Measurements from ENCODE around the gene PAXX.

PAXX gene

DNA sequence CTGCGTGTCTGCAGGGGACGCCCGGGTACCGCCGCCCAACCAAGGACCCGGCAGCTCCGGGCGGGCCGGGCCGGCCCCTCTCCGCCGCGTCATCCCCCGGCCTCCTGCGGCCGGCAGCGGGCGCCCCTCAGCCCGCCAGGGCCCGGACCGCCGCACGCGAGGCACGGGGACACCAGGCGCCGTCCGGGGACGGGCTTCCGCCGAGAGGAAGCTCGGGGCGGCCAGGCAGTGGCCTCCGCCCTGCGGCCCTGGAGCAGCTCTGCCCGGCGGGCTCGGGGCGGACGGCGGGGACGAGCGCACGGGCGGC is 48.1 kb upstream of the PAXX start:
- no peak overlapping the region for H2AFZ ChIP-seq (ENCODE audit: low read depth, low read length, severe bottlenecking)
- H3K27ac ChIP-seq (ENCODE audit: low read depth, low read length), result peak overlapping the region; percentile 69
- no peaks in the 10 kb centered on the region for H3K27me3 ChIP-seq (ENCODE audit: low read length)

GRCh38 chr9:136944519-136945332 is 47.5 kb upstream of the PAXX start, which contains the start of the genes C8G and FBXW5:
C8G (plus strand) TSS chr9:136945243; CDS start chr9:136945321, 78 bp downstream.
FBXW5 (minus strand) TSS chr9:136944738; CDS start chr9:136944083, 655 bp downstream.
- Histone ChIP-seq H4K20me1 (ENCODE audit: low read depth, low read length) (no peaks in the 10 kb centered on the region), H3K36me3 (ENCODE audit: low read length) (no peaks in the 10 kb centered on the region), H3F3A (ENCODE audit: insufficient read depth) (no peaks in the 10 kb centered on the region), H3K4me3 (ENCODE audit: insufficient read depth, low read length, poor library complexity, severe bottlenecking) (peak within 1 kb of the TSS; percentile 88), H3K27ac (ENCODE audit: low read depth, low read length) (peak within 1 kb of the TSS; percentile 69), H3K27me3 (ENCODE audit: low read length) (no peaks in the 10 kb centered on the region), H2AFZ (ENCODE audit: low read depth, low read length, severe bottlenecking) (no peak within 1 kb of the TSS), H3K9me3 (ENCODE audit: insufficient read depth, low read length) (no peaks in the 10 kb centered on the region), H3K4me2 (ENCODE audit: low read depth, low read length, poor library complexity, severe bottlenecking) (peak within 1 kb of the TSS; percentile 57), H3K9me2 (replicated peaks; ENCODE audit: insufficient read depth, low read length) (no peaks in the 10 kb centered on the region), H3K9ac (ENCODE audit: low read length) (peak within 1 kb of the TSS; percentile 94), H3K79me2 (ENCODE audit: insufficient read depth, low read length) (peaks cover 8% of the 10 kb centered on the region)
- no peak for TF ChIP-seq EZH2phosphoT487 (conservative IDR thresholded peaks at IDR 0.05; ENCODE audit: low read length)
- TF ChIP-seq, protein P1, sequence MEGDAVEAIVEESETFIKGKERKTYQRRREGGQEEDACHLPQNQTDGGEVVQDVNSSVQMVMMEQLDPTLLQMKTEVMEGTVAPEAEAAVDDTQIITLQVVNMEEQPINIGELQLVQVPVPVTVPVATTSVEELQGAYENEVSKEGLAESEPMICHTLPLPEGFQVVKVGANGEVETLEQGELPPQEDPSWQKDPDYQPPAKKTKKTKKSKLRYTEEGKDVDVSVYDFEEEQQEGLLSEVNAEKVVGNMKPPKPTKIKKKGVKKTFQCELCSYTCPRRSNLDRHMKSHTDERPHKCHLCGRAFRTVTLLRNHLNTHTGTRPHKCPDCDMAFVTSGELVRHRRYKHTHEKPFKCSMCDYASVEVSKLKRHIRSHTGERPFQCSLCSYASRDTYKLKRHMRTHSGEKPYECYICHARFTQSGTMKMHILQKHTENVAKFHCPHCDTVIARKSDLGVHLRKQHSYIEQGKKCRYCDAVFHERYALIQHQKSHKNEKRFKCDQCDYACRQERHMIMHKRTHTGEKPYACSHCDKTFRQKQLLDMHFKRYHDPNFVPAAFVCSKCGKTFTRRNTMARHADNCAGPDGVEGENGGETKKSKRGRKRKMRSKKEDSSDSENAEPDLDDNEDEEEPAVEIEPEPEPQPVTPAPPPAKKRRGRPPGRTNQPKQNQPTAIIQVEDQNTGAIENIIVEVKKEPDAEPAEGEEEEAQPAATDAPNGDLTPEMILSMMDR (IDR thresholded peaks at IDR 0.05; ENCODE audit: insufficient read depth, low read length, poor library complexity, severe bottlenecking), result peak; percentile 90

More for the DNA sequence above, 48.1 kb upstream of the PAXX start:
- no peaks in the 10 kb centered on the region for H3K9me3 ChIP-seq (ENCODE audit: insufficient read depth, low read length)
- H3K4me2 ChIP-seq (ENCODE audit: low read depth, low read length, poor library complexity, severe bottlenecking), result peak overlapping the region; percentile 57
- peak overlapping the region; percentile 88 for H3K4me3 ChIP-seq (ENCODE audit: insufficient read depth, low read length, poor library complexity, severe bottlenecking)
- peak overlapping the region; percentile 94 for H3K9ac ChIP-seq (ENCODE audit: low read length)
- H4K20me1 ChIP-seq (ENCODE audit: low read depth, low read length), result no peaks in the 10 kb centered on the region
- H3K36me3 ChIP-seq (ENCODE audit: low read length), result no peaks in the 10 kb centered on the region
- peaks cover 8% of the 10 kb centered on the region for H3K79me2 ChIP-seq (ENCODE audit: insufficient read depth, low read length)
- TF ChIP-seq, protein P1 (IDR thresholded peaks at IDR 0.05; ENCODE audit: insufficient read depth, low read length, poor library complexity, severe bottlenecking), result no peak
- no peak for TF ChIP-seq EZH2phosphoT487 (conservative IDR thresholded peaks at IDR 0.05; ENCODE audit: low read length)
- no peaks in the 10 kb centered on the region for H3K9me2 ChIP-seq (replicated peaks; ENCODE audit: insufficient read depth, low read length)
- no peaks in the 10 kb centered on the region for H3F3A ChIP-seq (ENCODE audit: insufficient read depth)

- Histone ChIP-seq H3K4me2 (ENCODE audit: low read depth, low read length, poor library complexity, severe bottlenecking) (no peak overlapping the region), H3K4me3 (ENCODE audit: insufficient read depth, low read length, poor library complexity, severe bottlenecking) (no peak overlapping the region), H3F3A (ENCODE audit: insufficient read depth) (no peaks in the 10 kb centered on the region), H3K9me2 (replicated peaks; ENCODE audit: insufficient read depth, low read length) (no peaks in the 10 kb centered on the region), H4K20me1 (ENCODE audit: low read depth, low read length) (no peaks in the 10 kb centered on the region), H3K9me3 (ENCODE audit: insufficient read depth, low read length) (no peaks in the 10 kb centered on the region), H3K36me3 (ENCODE audit: low read length) (no peaks in the 10 kb centered on the region), H3K27me3 (ENCODE audit: low read length) (no peaks in the 10 kb centered on the region), H3K9ac (ENCODE audit: low read length) (no peak overlapping the region), H2AFZ (ENCODE audit: low read depth, low read length, severe bottlenecking) (no peak overlapping the region), H3K79me2 (ENCODE audit: insufficient read depth, low read length) (peaks cover 8% of the 10 kb centered on the region), H3K27ac (ENCODE audit: low read depth, low read length) (no peak overlapping the region)
- TF ChIP-seq, protein P1 (IDR thresholded peaks at IDR 0.05; ENCODE audit: insufficient read depth, low read length, poor library complexity, severe bottlenecking), result no peak
- TF ChIP-seq EZH2phosphoT487 (conservative IDR thresholded peaks at IDR 0.05; ENCODE audit: low read length), result no peak
These were observed 46.6 kb upstream of the PAXX start for GRCh38 chr9:136945333-136946227.
